Smooth muscle cell of trachea (primary cell): Measurements from ENCODE around the gene HYOU1. TPM values are rescaled to one million over a fixed set of nuclear protein-coding genes. Genes with fewer than 3 reads are reported as not detected.

Experiments
- total RNA-seq: library from RNA; depleted of rRNA; stranded (reverse); fragments of >200 nt; gene quantifications from 2 replicates; pipeline ENCODE4 v1.2.1, GENCODE V29; 2014

Gene HYOU1, protein sequence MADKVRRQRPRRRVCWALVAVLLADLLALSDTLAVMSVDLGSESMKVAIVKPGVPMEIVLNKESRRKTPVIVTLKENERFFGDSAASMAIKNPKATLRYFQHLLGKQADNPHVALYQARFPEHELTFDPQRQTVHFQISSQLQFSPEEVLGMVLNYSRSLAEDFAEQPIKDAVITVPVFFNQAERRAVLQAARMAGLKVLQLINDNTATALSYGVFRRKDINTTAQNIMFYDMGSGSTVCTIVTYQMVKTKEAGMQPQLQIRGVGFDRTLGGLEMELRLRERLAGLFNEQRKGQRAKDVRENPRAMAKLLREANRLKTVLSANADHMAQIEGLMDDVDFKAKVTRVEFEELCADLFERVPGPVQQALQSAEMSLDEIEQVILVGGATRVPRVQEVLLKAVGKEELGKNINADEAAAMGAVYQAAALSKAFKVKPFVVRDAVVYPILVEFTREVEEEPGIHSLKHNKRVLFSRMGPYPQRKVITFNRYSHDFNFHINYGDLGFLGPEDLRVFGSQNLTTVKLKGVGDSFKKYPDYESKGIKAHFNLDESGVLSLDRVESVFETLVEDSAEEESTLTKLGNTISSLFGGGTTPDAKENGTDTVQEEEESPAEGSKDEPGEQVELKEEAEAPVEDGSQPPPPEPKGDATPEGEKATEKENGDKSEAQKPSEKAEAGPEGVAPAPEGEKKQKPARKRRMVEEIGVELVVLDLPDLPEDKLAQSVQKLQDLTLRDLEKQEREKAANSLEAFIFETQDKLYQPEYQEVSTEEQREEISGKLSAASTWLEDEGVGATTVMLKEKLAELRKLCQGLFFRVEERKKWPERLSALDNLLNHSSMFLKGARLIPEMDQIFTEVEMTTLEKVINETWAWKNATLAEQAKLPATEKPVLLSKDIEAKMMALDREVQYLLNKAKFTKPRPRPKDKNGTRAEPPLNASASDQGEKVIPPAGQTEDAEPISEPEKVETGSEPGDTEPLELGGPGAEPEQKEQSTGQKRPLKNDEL
- total RNA-seq = 69.6 and 77.7 TPM in 2 replicates

DNA sequence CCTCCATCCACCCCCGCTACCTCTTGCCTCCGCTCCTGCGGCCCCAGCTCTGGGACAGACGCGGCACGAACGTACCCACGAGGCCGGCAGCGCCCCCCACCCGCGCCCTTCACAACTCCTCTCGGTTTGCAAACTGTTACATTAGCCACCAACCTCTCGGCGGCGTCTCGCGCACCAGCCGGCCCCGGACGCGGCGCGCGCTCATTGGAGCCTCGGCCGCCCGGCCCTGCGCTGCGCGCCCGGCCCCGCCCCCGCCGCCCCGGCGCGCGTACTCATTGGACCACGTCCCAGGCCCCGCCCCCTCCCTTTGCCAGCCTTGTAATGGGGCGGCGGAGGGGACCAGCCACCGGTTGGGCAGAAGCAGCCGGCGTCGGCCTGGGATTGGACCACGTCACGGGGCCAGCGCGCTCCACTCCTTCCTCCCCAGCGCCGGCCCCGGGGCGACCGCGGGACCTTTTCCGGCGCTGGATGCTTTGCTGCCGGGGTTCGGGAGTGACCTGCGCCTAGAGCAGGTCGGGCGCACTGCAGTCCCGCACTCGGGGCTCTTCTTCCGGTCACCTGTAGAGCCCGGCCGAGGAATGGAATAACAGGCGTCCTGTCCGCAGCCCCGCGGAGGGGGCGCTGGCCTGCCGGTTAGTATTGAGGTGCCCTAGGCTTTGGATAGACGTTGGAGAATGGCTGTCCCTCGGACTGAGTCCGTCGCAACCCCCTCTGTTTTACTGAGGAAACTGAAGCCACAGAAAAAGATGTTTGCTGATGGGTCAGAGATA lies at the start of gene HYOU1:
TSS of gene HYOU1 (minus strand) at position 206 of the 770 bp plus-strand sequence. CDS start 1,045 bp downstream, outside the sequence.

DNA sequence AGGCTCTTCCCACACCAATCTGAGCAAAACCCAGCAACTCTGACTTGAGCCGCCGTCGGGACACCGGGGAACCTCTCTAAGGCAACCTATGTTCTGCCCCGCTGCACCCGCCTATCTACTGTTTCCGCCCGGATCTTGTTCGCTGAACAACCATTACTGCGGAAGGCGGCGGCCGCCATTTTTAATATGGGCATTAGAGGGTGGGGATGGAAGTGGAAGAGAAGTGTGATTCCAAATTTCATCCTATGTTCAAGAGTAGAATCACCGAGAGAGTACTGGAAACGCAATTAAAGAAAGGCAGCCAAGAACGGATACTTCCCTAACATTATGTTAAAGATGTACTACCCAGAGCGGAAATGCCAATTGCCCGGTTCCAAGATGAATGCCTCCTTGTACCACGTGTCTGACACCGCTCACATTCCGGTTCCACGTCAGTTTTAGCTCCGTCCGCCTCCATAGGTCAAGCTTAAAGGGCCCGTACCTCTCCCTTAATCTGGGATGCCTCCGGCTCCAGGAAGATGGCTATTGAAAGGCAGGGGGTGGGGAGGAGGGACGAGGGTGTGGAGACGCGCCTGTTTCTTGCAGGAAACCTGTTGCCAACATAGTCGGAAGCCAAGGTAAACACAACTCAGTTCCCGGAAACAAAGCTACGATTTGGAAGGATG lies 44.9 kb upstream of the HYOU1 start, which contains the start of gene DPAGT1:
TSS of gene DPAGT1 (minus strand) at position 95 of the 665 bp plus-strand sequence. CDS start 198 bp downstream, outside the sequence.

DNA sequence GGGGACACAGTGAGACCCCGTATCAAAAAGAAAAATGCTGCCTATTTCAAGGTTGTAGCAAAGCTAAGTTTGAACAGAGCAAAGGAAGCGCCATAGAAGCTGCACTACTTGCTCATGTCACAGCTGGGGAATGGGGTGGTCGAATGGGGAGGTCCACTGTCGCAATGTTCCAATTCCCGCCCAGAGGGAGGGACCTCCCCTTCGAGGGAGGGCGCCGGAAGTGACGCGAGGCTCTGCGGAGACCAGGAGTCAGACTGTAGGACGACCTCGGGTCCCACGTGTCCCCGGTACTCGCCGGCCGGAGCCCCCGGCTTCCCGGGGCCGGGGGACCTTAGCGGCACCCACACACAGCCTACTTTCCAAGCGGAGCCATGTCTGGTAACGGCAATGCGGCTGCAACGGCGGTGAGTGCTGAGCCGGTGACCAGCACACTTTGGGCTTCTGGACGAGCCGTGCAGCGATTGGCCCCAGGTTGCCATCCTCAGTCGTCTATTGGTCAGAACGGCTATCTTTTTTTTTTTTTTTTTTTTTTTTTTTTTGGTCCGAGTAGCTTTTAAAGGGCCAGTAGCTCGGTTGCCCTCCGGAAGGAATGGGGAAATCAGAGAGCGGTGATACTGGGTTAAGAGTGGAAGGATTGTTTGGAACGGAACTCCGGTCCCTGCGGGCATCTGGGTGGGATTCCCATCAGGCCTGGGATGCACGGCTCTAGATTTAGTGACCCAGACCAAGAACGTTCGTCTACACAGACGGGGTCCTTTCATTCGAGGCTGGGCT lies 27.8 kb upstream of the HYOU1 start, which contains the start of gene HMBS:
TSS of gene HMBS (plus strand) at position 219 of the 774 bp plus-strand sequence. CDS start at position 372, 153 bp downstream.

DNA sequence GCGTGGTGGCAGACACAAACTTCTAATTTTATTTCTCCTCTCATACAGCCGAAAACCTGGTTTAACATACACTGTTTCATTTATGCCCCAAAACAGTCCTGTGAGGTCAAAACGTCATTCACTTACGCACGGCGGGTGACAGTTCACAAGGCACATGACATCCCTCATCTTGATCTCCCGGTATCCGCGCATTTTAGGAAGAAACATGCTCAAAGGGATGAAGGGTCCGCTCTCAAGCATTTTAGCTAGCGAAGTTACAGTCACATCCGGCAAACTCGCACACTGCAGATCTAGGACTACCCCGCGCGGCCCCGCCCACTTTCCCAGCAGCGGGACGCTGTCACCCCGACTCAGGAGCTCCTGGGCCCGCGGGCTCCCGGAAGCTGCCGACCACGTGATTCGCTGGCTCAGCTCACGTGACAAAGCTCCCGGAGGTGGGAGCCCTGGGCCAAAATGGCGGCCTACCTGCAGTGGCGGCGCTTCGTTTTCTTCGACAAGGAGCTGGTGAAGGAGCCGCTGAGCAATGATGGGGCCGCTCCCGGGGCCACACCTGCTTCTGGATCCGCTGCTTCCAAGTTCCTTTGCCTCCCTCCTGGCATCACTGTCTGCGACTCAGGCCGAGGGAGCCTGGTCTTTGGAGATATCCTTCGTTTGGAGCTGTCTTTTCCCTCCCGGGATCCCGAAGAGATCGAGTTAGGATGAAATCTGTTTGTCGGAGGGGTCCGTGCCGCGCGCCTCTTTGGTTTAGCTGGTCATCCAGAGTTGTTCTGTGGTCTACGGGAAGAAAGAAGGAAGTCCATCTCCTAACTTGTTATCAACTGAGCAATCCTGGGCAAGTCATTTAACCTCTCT lies 10.6 kb upstream of the HYOU1 start, which contains the start of gene VPS11:
TSS of gene VPS11 (plus strand) at position 448 of the 852 bp plus-strand sequence. CDS start at position 454, 6 bp downstream.

DNA sequence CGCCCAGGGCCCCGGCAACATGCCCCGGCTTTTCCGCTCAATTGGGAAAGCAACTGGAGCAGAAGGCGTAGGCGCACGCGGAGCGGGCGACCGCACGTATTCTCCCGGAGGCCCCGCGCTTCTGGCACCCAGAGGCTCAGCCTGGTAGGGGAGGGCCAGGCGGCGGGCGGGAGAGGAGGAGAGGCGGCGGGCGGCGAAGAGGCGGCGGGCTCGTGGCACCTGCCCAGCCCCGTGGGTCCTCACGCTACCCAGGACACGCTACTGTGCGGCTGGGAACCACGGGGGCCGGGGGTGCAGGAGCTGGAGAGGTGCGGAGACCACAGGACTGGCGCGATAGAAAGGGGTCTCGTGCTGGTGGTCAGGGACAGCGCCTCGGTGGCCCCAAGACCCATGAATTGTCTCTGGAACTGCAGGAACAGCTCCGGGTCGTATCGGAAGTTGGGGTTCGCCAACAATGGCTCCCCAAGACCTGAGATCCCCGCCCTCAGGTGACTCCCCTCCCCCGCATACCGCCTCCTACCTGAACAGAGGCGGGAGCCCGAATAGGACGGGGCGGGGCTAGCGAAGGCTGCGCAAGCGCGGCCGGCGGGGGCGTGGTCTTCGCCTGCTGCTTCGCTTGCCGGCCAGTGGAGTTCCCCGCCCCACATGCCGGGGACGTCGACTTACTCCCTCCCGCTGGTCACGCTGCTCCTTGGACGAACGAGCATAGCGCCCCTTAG lies 26.5 kb downstream of the HYOU1 start, which contains the start of gene SLC37A4:
TSS of gene SLC37A4 (minus strand) at position 549 of the 719 bp plus-strand sequence.

DNA sequence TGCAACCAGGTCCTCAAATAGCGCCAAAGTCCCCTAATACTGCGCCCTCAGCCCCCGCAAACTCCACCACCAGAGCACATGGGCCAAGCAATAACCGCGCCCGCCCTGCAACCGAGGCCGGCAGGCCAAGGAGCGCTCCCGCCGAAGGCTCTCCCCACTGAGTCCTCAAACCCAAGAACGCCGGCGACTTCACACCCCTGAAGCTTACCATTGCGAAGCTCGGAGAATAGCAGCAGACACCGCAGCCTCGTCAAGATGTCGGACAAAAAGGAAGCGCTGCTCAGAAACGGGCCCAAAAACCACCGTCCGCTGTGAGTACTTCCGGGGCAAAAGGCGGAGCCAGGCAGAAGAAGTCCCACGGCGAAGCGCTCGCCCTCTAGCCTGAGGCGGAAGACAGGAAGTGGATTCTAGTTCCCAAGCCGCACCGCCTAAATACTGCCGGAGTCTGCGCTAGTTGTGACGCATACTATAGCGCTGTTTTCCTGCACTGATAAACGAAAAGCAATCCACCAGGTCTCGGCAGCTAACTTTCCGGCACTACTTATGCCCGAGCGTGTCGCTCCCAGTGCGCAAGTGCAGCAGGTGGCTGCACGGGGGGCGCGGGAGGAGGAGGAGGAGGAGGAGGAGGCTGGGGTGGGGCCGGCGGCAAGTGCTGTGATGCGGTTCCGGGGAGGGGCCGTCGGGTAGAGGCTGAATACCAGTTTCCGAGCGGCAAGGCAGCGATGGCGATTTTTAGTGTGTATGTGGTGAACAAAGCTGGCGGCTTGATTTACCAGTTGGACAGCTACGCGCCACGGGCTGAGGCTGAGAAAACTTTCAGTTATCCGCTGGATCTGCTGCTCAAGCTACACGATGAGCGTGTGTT lies 38.7 kb downstream of the HYOU1 start, which contains the start of the genes RPS25 and TRAPPC4:
TSS of gene RPS25 (minus strand) at position 270 of the 865 bp plus-strand sequence. CDS start at position 211, 59 bp downstream.
TSS of gene TRAPPC4 (plus strand) at position 693 of the 865 bp plus-strand sequence. CDS start at position 723, 30 bp downstream.

DNA sequence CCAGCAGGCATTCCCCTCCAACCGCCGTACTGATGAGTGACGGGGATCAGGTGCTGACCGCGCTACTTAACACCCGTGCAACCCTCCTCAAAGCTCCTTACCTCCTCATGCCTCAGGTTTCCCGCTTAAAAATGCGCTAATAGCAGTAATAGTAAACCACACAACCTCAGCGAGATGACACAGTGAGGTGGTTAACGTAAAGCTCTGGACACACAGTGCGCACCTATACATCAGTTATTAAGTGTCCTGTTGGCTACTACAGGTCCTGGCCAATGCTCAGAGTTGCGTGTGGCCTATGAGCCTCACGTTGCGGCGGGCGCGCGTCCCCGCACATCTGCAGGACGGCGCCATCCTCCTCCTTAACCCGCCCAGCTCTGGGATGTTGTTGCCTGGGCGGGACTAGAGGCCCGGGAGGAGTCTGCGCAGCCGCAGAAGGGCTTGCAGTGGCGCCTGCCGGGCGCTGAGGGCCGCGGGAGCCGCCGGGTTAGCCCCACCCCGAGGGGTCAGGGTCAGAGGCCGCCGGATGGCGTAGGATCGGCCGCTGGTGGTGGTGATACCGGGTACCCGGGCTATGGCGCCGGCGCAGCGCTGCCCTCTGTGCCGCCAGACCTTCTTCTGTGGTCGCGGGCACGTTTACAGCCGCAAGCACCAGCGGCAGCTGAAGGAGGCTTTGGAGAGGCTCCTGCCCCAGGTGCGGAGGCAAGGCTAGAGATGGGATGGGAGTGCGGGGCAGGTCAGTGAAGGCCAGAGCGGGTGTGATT lies 59.2 kb downstream of the HYOU1 start, which contains the start of gene CENATAC:
TSS of gene CENATAC (plus strand) at position 512 of the 761 bp plus-strand sequence. CDS start at position 572, 60 bp downstream.

Other genes with a start within 250 kb of the HYOU1 start
- gene CXCR5, start 173.3 kb downstream of the HYOU1 start, total RNA-seq = under 0.01 TPM in 1 of 2 replicates, not detected in the other
- gene BCL9L, start 131.3 kb downstream of the HYOU1 start, total RNA-seq = 22.7 and 49.0 TPM in 2 replicates
- gene UPK2, start 100.9 kb downstream of the HYOU1 start, total RNA-seq = not detected in 2 replicates
- gene FOXR1, start 85.4 kb downstream of the HYOU1 start, total RNA-seq = not detected in 2 replicates
- 24.8 and 31.9 TPM in 2 replicates for gene CENATAC, start 59.1 kb downstream of the HYOU1 start, total RNA-seq
- 737 and 1,241 TPM in 2 replicates for gene RPS25, start 38.9 kb downstream of the HYOU1 start, total RNA-seq
- 76.4 and 101 TPM in 2 replicates for gene TRAPPC4, start 38.4 kb downstream of the HYOU1 start, total RNA-seq
- 8.9 and 12.8 TPM in 2 replicates for gene SLC37A4, start 26.3 kb downstream of the HYOU1 start, total RNA-seq
- gene VPS11, start 10.6 kb upstream of the HYOU1 start, total RNA-seq = 31.4 and 42.3 TPM in 2 replicates
- 8.9 and 10.3 TPM in 2 replicates for gene HMBS, start 27.7 kb upstream of the HYOU1 start, total RNA-seq
- gene DPAGT1, start 44.6 kb upstream of the HYOU1 start, total RNA-seq = 19.3 and 23.3 TPM in 2 replicates
- gene C2CD2L, start 50.1 kb upstream of the HYOU1 start, total RNA-seq = 1.9 and 4.0 TPM in 2 replicates
- 14.4 and 18.5 TPM in 2 replicates for gene HINFP, start 64.4 kb upstream of the HYOU1 start, total RNA-seq
- gene ABCG4, start 91.8 kb upstream of the HYOU1 start, total RNA-seq = under 0.01 and 0.17 TPM in 2 replicates
- gene NLRX1, start 111.5 kb upstream of the HYOU1 start, total RNA-seq = 20.8 and 29.9 TPM in 2 replicates
- gene NHERF4, start 128.3 kb upstream of the HYOU1 start, total RNA-seq = not detected in 2 replicates
- gene CBL, start 149.1 kb upstream of the HYOU1 start, total RNA-seq = 9.6 and 11.5 TPM in 2 replicates